Measurements from ENCODE around the gene MMD. TPM values are rescaled to one million over a fixed set of nuclear protein-coding genes. Genes with fewer than 3 reads are reported as not detected.

Gene MMD
- total and polyA plus RNA-seq, 2 of the 13 experiments (the other 11 are each of a cell fraction or from before 2014, with no cell fraction given): 121 to 225 TPM

DNA sequence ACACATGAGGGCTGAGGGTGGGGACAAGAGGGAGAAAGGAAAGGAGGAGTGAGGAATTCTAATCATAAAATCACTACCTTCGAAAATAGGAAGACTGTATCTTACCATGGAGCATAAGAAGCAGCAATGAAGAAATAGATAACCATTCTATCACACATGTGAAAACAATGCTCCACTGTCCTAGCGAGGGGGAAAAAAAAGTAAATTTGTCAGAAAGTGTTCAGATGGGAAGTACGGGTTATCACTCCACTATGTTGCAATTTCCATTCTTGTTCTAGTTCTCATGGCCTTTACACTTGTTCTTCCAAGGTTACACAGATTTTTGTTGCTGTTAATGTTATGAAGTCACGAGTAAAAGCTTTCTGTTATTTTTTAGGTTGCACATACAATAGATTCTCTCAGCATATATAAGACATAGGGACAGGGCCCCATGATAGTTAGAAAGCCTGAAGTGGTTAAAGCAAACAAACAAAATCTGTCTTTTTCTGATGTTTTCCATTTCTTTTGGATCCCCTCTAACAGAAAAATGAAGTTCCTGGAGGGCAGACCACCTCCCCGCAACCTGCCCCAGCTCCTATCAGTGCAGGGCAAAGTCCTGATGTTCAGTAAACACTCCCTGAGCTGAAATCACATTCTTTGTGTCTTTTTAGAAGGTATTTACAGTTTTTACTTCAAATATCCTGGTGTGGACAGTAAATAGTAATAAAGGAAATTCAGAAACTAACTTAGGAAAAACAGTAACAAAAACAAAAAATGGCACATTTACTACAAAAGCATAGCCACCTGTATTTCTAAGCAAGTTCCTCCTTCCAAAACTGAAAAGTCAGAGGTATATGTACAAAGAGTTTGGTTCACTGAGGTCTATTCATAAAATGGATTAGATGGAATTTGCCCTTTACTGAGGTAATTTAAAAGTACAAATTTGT is 13.7 kb downstream of the MMD start (continued):
- peak; percentile 97 for TF ChIP-seq ISL2 (CRISPR knock-in tag; IDR thresholded peaks at IDR 0.05)
- peak; percentile 94 for TF ChIP-seq HNF4G (IDR thresholded peaks at IDR 0.05; ENCODE audit: borderline replicate concordance, low read depth, low read length)
- peak; percentile 90; the same call in 1 of the 2 replicates for TF ChIP-seq HNF4G (CRISPR knock-in tag; IDR thresholded peaks at IDR 0.05; ENCODE audit: borderline replicate concordance, low read depth)
- TF ChIP-seq ZNF878 (CRISPR knock-in tag; IDR thresholded peaks at IDR 0.05): peak; percentile 77; the same call in 1 of the 2 replicates
- no peak for TF ChIP-seq ZNF768 (CRISPR knock-in tag; IDR thresholded peaks at IDR 0.05)
- TF ChIP-seq NR3C1 (CRISPR knock-in tag; IDR thresholded peaks at IDR 0.05): no peak
- TF ChIP-seq ZNF317 (CRISPR knock-in tag; IDR thresholded peaks at IDR 0.05): peak; percentile 74
- TF ChIP-seq, protein P1, sequence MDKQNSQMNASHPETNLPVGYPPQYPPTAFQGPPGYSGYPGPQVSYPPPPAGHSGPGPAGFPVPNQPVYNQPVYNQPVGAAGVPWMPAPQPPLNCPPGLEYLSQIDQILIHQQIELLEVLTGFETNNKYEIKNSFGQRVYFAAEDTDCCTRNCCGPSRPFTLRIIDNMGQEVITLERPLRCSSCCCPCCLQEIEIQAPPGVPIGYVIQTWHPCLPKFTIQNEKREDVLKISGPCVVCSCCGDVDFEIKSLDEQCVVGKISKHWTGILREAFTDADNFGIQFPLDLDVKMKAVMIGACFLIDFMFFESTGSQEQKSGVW (CRISPR knock-in tag; IDR thresholded peaks at IDR 0.05; ENCODE audit: borderline replicate concordance): no peak
- TF ChIP-seq AHR (CRISPR knock-in tag; IDR thresholded peaks at IDR 0.05): 0 out of 2 replicates have a peak, but pooled peaks have one; percentile 4
- TF ChIP-seq, protein P2, sequence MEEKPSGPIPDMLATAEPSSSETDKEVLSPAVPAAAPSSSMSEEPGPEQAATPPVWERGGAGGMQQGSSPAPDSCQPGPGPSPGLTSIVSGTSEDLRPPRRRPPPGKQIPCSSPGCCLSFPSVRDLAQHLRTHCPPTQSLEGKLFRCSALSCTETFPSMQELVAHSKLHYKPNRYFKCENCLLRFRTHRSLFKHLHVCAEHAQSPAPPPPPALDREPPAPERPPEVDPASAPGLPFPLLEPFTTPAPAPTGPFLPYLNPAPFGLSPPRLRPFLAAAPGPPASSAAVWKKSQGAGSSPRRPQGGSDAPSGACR (CRISPR knock-in tag; IDR thresholded peaks at IDR 0.05): no peak
- TF ChIP-seq FOXM1 (CRISPR knock-in tag; IDR thresholded peaks at IDR 0.05): no peak
- peak; percentile 80; the same call in 1 of the 2 replicates for TF ChIP-seq ERF (CRISPR knock-in tag; IDR thresholded peaks at IDR 0.05)
- TF ChIP-seq SSRP1 (CRISPR knock-in tag; IDR thresholded peaks at IDR 0.05): peak; percentile 87; the same call in 1 of the 2 replicates
- TF ChIP-seq ATF1 (CRISPR knock-in tag; IDR thresholded peaks at IDR 0.05): peak; percentile 72; the same call in 1 of the 2 replicates
- no peak for TF ChIP-seq ZNF850 (CRISPR knock-in tag; conservative IDR thresholded peaks at IDR 0.05)
- peak; percentile 8; the same call in 1 of the 2 replicates for TF ChIP-seq MTA1 (CRISPR knock-in tag; IDR thresholded peaks at IDR 0.05; ENCODE audit: borderline replicate concordance)
- no peak for TF ChIP-seq ZNF136 (CRISPR knock-in tag; IDR thresholded peaks at IDR 0.05; ENCODE audit: low read depth)
- TF ChIP-seq TEAD2 (CRISPR knock-in tag; IDR thresholded peaks at IDR 0.05): no peak
- peak; percentile 64; the same call in 1 of the 2 replicates for TF ChIP-seq KAT7 (CRISPR knock-in tag; IDR thresholded peaks at IDR 0.05; ENCODE audit: borderline replicate concordance)
- no peak for TF ChIP-seq TGIF2 (CRISPR knock-in tag; IDR thresholded peaks at IDR 0.05)
- TF ChIP-seq SP140L (CRISPR knock-in tag; IDR thresholded peaks at IDR 0.05; ENCODE audit: borderline replicate concordance): no peak
- TF ChIP-seq, protein P3, sequence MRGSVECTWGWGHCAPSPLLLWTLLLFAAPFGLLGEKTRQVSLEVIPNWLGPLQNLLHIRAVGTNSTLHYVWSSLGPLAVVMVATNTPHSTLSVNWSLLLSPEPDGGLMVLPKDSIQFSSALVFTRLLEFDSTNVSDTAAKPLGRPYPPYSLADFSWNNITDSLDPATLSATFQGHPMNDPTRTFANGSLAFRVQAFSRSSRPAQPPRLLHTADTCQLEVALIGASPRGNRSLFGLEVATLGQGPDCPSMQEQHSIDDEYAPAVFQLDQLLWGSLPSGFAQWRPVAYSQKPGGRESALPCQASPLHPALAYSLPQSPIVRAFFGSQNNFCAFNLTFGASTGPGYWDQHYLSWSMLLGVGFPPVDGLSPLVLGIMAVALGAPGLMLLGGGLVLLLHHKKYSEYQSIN (CRISPR knock-in tag; IDR thresholded peaks at IDR 0.05; ENCODE audit: borderline replicate concordance): no peak
- TF ChIP-seq, protein P4, sequence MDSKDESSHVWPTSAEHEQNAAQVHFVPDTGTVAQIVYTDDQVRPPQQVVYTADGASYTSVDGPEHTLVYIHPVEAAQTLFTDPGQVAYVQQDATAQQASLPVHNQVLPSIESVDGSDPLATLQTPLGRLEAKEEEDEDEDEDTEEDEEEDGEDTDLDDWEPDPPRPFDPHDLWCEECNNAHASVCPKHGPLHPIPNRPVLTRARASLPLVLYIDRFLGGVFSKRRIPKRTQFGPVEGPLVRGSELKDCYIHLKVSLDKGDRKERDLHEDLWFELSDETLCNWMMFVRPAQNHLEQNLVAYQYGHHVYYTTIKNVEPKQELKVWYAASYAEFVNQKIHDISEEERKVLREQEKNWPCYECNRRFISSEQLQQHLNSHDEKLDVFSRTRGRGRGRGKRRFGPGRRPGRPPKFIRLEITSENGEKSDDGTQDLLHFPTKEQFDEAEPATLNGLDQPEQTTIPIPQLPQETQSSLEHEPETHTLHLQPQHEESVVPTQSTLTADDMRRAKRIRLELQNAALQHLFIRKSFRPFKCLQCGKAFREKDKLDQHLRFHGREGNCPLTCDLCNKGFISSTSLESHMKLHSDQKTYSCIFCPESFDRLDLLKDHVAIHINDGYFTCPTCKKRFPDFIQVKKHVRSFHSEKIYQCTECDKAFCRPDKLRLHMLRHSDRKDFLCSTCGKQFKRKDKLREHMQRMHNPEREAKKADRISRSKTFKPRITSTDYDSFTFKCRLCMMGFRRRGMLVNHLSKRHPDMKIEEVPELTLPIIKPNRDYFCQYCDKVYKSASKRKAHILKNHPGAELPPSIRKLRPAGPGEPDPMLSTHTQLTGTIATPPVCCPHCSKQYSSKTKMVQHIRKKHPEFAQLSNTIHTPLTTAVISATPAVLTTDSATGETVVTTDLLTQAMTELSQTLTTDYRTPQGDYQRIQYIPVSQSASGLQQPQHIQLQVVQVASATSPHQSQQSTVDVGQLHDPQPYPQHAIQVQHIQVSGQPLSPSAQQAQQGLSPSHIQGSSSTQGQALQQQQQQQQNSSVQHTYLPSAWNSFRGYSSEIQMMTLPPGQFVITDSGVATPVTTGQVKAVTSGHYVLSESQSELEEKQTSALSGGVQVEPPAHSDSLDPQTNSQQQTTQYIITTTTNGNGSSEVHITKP (CRISPR knock-in tag; IDR thresholded peaks at IDR 0.05; ENCODE audit: low read depth): no peak
- TF ChIP-seq ZNF10 (CRISPR knock-in tag; IDR thresholded peaks at IDR 0.05; ENCODE audit: borderline replicate concordance, low read depth): no peak
